Subcutaneous adipose tissue (tissue), 4 donors: ENCODE data around the gene TMEM132E. TPM values are rescaled to one million over a fixed set of nuclear protein-coding genes. Genes with fewer than 3 reads are reported as not detected.

Source experiments
- total RNA-seq, 4 donors: library from RNA; depleted of rRNA; stranded (reverse); fragments of >200 nt; gene quantifications; one replicate each; pipeline ENCODE4 v1.1.0, GENCODE V29; 2016
- TF ChIP-seq, protein P1 (sequence below): fragments of 450-650 bp; IDR thresholded peaks from one replicate; pipeline ENCODE4 v1.5.1; 2016; ENCODE audit warnings: low read depth, mild to moderate bottlenecking, control low read depth, antibody characterized with exemption, moderate library complexity

The TMEM132E gene
- total RNA-seq, 4 donors from 2014 or later = 0.17 to 1.5 (median 0.27) TPM

DNA sequence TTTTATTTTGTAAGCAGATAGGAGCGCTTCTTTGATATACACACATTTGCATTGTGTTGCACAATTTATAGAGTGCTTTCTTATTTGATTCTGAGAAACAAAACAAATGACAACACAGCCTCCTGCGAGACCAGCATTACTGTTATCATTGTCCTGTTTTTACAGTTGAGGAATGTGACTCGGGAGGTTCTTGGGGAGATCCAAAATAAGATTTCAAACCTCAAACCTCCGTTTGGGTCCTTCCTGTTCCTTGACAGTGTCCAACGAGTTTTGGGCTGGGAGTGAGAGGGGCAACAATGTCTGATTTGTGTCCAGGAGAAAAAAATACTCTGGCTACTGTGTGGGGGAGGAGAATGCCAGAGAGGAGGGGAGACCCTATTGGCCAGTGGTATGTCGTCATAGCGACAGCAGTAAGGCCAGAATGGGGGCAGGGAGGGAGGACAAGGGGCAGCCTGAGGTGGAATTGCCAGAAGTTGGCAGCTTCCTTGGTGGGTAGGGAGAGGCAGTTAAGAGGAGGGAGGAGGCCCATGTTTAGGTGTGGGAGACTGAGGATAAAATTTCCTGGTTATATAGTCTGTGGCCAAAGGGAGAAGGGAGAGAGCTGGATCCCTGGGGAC lies 45.5 kb downstream of the TMEM132E start:
- TF ChIP-seq, protein P1, sequence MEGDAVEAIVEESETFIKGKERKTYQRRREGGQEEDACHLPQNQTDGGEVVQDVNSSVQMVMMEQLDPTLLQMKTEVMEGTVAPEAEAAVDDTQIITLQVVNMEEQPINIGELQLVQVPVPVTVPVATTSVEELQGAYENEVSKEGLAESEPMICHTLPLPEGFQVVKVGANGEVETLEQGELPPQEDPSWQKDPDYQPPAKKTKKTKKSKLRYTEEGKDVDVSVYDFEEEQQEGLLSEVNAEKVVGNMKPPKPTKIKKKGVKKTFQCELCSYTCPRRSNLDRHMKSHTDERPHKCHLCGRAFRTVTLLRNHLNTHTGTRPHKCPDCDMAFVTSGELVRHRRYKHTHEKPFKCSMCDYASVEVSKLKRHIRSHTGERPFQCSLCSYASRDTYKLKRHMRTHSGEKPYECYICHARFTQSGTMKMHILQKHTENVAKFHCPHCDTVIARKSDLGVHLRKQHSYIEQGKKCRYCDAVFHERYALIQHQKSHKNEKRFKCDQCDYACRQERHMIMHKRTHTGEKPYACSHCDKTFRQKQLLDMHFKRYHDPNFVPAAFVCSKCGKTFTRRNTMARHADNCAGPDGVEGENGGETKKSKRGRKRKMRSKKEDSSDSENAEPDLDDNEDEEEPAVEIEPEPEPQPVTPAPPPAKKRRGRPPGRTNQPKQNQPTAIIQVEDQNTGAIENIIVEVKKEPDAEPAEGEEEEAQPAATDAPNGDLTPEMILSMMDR = no peak

DNA sequence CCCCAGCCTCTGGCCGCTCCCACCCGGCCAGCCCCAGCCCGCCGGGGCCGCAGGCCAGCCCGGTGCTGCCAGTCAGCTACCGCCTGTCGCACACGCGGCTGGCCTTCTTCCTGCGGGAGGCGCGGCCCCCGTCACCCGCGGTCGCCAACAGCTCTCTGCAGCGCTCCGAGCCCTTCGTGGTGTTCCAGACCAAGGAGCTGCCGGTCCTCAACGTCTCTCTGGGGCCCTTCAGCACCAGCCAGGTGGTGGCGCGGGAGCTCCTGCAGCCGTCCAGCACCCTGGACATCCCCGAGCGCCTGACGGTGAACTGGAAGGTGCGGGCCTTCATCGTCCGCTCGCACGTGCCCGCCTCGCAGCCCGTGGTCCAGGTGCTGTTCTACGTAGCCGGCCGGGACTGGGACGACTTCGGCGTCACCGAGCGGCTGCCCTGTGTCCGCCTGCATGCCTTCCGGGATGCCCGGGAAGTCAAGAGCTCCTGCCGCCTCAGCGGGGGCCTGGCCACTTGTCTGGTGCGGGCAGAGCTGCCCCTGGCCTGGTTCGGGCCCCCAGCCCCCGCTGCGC lies 46.8 kb downstream of the TMEM132E start:
- TF ChIP-seq, protein P1 = no peak

DNA sequence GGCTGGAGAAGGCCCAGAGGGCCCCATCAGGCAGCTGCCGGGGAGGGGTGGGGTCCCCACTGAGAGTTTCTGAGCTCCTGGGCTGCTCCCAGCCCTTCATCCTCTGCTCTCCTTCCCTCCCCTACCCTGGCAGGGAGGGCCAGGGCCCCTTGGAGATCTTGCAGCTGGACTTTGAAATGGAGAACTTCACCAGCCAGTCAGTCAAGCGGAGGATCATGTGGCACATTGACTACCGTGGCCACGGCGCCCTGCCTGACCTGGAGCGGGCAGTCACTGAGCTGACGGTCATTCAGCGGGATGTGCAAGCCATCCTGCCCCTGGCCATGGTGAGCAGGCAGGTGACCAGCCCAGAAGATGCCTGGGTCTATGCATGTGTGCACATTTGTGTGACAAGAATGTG lies 49.5 kb downstream of the TMEM132E start:
- TF ChIP-seq, protein P1 = no peak

DNA sequence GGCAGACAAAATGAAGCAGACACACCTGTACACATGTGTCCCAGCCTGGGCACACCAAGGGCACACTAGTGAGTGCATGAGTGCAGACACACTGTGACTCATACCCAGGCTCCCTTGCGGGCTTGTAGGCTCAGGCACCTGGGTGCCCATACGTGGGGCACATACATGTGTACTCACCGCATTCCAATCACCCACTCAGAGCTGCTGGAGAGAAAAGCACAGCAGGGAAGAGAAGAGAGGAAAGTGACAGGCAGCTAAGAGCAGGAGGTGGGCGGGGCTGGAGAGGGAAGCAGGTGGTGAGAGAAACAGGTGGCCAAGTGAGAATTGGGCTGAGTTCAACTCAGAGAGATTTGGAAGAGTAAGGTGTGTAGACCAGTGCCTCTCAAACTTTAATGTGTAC lies 54.0 kb downstream of the TMEM132E start:
- TF ChIP-seq, protein P1 = no peak

DNA sequence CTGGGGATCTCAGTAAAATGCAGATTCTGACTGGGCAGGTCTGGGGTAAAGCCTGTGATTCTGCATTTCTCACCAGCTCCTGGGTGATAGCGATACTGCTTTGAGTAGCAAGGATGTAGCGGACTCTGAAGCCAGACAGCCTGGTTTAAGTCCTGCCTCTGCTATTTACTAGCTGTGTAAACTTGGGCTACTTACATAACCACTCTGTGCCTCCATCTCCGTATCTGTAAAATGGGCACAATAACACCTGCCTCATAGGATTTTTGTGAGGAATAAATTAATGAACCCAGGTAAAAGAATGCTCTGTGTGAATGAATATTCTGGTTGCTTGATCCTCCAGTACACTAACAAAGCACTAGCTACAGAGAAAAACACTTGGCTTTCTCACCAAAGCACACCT lies 54.4 kb downstream of the TMEM132E start:
- TF ChIP-seq, protein P1 = no peak

DNA sequence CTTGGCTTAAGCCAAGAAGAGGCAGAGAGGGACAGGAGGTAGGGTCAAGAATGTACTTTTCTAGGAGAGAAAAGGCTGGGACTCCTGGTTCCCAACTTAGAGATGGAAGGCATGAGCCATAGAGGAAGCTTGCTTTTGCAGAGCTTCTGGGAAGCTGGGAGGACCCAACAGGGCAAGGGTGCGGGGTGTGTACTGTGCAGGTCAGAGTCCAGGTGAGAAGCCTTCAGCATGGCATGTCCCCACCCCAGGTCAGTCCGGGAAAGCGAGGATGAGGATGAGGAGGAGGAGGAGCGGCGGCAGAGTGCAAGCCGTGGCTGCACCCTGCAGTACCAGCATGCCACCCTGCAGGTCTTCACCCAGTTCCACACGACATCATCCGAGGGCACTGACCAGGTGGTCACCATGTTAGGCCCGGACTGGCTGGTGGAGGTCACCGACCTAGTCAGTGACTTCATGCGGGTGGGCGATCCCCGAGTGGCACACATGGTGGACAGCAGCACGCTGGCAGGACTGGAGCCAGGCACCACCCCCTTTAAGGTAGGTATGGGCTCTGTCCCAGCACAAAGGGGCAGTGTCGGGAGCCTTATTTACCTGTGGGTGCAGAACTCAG lies 55.3 kb downstream of the TMEM132E start:
- TF ChIP-seq, protein P1 = no peak

DNA sequence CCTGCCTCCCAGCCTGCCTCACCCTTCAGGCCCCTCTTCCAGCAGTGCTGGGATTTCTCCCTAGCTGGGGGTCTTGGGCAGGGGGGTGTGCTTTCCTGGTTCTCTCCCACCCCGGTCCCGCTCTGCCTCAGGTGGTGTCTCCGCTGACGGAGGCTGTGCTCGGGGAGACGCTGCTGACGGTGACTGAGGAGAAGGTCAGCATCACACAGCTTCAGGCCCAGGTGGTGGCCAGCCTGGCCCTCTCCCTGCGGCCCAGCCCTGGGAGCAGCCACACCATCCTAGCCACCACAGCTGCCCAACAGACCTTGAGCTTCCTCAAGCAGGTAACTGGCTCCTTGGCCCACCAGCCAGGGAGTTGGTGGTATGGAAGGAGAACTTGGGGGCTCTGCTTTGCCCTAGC lies 56.5 kb downstream of the TMEM132E start:
- TF ChIP-seq, protein P1 = no peak
